T-helper 2 cell treated with Interferon-gamma antibody and Interleukin-4, amounts not matched to agents 5 μg/mL and 100 μg/mL, for 36 hours (primary cell): Measurements from ENCODE around the gene NKAIN4.
"Not testable (repeated sequence)": the region's sequence is repeated elsewhere in the genome, so short reads cannot be mapped to it uniquely, and the experiment has no call there.

Experiments
- DNase-seq: peaks from one replicate; pipeline ENCODE4 v3.0.0; 2021; ENCODE audit warnings: low spot score
- H3K27ac Mint-ChIP-seq: one replicate; pipeline ENCODE4 v1.8.0; 2021; ENCODE audit warnings: mild to moderate bottlenecking, mixed read lengths
- H3K27me3 Mint-ChIP-seq: one replicate; pipeline ENCODE4 v1.8.0; 2021; ENCODE audit warnings: low read depth, mixed read lengths
- H3K36me3 Mint-ChIP-seq: one replicate; pipeline ENCODE4 v1.8.0; 2021; ENCODE audit warnings: low read depth, mixed read lengths
- H3K4me1 Mint-ChIP-seq: one replicate; pipeline ENCODE4 v1.8.0; 2021; ENCODE audit warnings: low read depth, mixed read lengths
- H3K4me3 Mint-ChIP-seq: one replicate; pipeline ENCODE4 v1.8.0; 2022; ENCODE audit warnings: mild to moderate bottlenecking, moderate library complexity, mixed read lengths
- H3K9me3 Mint-ChIP-seq: one replicate; pipeline ENCODE4 v1.8.0; 2021; ENCODE audit warnings: mixed read lengths

Gene NKAIN4

GRCh38 chr20:63223121-63223825 lies 31.0 kb downstream of the NKAIN4 start:
- H3K27ac Mint-ChIP-seq, result no peak overlapping the region
- peaks cover 2% of the 10 kb centered on the region for H3K27me3 Mint-ChIP-seq
- DNase-seq, result peak; percentile 21
- H3K9me3 Mint-ChIP-seq, result no peaks in the 10 kb centered on the region
- H3K36me3 Mint-ChIP-seq, result no peaks in the 10 kb centered on the region
- no peaks in the 10 kb centered on the region for H3K4me1 Mint-ChIP-seq
- H3K4me3 Mint-ChIP-seq, result no peak overlapping the region

DNA sequence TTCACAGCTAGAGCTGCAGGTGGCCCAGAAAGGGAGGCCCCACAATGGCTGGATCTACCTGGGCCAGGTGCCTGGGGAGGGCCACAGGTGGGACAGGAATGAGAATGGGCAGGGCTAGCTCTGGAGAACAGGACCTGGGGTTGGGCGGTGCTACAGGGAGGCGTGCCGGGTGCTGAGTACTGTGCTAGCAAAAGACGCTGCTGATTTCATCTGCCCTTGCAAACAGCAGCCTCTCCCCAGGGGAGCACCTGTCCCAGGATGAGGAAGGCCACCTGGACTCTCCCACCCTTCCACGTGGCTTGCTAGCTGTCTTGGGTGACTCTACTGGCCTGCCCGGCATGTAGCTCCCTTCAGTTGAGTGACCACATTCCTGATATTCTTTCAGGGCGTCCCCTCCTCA lies 31.7 kb downstream of the NKAIN4 start:
- Mint-ChIP-seq H3K9me3 (no peaks in the 10 kb centered on the region), H3K27ac (no peak overlapping the region), H3K36me3 (no peaks in the 10 kb centered on the region), H3K4me1 (no peaks in the 10 kb centered on the region), H3K27me3 (peaks cover 2% of the 10 kb centered on the region), H3K4me3 (no peak overlapping the region)
- DNase-seq, result no peak

DNA sequence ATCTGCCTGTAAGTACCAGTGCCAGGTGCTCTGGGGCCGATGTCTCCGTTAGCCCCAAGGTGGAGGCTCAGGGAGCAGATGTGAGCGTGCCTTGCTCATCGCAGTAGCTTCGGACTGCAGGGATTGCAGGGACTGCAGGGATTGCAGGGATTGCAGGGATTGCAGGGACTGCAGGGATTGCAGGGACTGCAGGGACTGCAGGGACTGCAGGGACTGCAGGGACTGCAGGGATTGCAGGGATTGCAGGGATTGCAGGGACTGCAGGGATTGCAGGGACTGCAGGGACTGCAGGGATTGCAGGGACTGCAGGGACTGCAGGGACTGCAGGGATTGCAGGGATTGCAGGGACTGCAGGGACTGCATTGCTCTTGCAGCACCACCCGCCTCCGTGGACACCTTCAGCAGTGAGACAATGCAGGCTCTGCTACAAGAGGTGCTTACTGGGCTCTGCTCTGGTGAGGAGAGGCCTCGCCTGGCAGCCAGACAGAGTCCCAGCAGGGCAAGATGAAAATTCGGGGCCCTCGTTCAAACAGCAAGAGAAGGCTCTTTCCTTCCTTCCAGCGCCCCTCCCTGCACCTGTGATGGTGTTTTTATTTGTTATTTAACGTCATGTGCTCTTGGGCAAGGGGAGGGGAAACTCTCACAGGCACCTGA lies 32.7 kb downstream of the NKAIN4 start:
- not testable (repeated sequence) for H3K4me1 Mint-ChIP-seq, DNase-seq, H3K27ac Mint-ChIP-seq, H3K9me3 Mint-ChIP-seq, H3K36me3 Mint-ChIP-seq, H3K27me3 Mint-ChIP-seq, H3K4me3 Mint-ChIP-seq

DNA sequence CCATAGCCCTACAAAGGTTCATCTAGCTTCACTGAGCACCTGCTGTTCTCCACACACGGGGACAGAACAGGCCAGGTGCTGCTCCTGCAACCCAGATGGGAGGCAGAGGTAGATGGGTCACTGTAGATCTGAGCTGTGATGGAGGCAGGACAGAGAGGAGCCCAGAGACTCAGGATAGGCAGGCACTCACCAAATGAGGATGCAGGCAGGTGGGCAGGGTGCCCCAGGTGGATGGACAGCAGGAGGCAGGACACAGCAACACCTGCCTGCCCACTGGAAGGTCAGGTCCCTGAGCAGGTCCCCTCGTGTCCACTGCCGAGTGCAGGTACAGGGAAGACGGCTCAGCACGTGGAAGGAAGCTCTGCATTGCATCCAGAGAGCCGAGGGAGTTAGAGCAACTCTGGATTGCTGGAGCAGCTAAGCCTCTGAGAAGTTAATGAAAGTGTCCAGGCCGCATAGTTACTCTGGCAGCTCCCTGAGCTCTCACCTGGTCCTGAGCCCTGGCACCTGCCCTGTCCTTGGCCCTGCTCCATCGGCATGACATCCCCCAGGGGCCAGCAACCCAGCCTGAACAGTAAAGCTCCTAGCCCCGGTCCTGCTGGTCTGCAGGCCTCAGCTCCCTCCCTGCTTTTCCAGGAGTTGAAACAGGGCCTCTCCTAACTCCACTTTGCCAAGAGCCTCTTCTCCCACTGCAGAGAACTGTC lies 33.4 kb downstream of the NKAIN4 start:
- H3K4me1 Mint-ChIP-seq, result peaks cover 5% of the 10 kb centered on the region
- no peaks in the 10 kb centered on the region for H3K36me3 Mint-ChIP-seq
- H3K4me3 Mint-ChIP-seq, result no peak overlapping the region
- no peaks in the 10 kb centered on the region for H3K9me3 Mint-ChIP-seq
- DNase-seq, result no peak
- H3K27me3 Mint-ChIP-seq, result no peaks in the 10 kb centered on the region
- H3K27ac Mint-ChIP-seq, result no peak overlapping the region

GRCh38 chr20:63219866-63220521 lies 34.3 kb downstream of the NKAIN4 start:
- no peak overlapping the region for H3K27ac Mint-ChIP-seq
- H3K36me3 Mint-ChIP-seq, result peaks cover 3% of the 10 kb centered on the region
- no peak overlapping the region for H3K4me3 Mint-ChIP-seq
- H3K9me3 Mint-ChIP-seq, result no peaks in the 10 kb centered on the region
- no peaks in the 10 kb centered on the region for H3K27me3 Mint-ChIP-seq
- DNase-seq, result no peak
- H3K4me1 Mint-ChIP-seq, result peaks cover 8% of the 10 kb centered on the region

GRCh38 chr20:63219447-63219821 lies 34.8 kb downstream of the NKAIN4 start:
- DNase-seq, result no peak
- Mint-ChIP-seq H3K4me1 (peaks cover 14% of the 10 kb centered on the region), H3K36me3 (peaks cover 7% of the 10 kb centered on the region), H3K9me3 (no peaks in the 10 kb centered on the region), H3K27me3 (no peaks in the 10 kb centered on the region), H3K4me3 (no peak overlapping the region), H3K27ac (no peak overlapping the region)

GRCh38 chr20:63218701-63219446 lies 35.4 kb downstream of the NKAIN4 start:
- Mint-ChIP-seq H3K27ac (no peak overlapping the region), H3K27me3 (no peaks in the 10 kb centered on the region), H3K36me3 (peaks cover 12% of the 10 kb centered on the region), H3K4me3 (no peak overlapping the region), H3K4me1 (peaks cover 18% of the 10 kb centered on the region), H3K9me3 (no peaks in the 10 kb centered on the region)
- no peak for DNase-seq

DNA sequence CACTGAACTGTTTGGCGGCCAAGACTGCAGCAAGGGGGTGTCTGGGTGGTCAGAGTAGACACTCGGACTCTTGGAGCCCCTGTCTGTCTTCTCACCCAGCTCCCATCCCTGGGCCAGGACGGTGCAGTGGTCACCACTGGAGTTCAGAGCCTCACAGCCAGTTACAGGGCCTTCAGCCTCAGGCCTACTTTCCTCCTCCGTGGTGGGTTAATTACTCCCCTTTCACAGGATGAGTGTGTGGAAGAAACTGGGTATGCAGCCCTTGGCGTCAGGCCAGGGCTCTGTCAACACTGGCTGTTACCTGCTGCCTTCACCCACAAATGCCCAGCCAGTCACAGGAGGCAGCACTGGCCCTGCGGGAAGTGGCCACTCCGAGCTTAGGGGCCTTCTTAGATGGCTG lies 36.6 kb downstream of the NKAIN4 start:
- no peak overlapping the region for H3K27ac Mint-ChIP-seq
- H3K4me1 Mint-ChIP-seq, result peaks cover 25% of the 10 kb centered on the region
- no peak overlapping the region for H3K4me3 Mint-ChIP-seq
- H3K27me3 Mint-ChIP-seq, result no peaks in the 10 kb centered on the region
- H3K36me3 Mint-ChIP-seq, result peaks cover 20% of the 10 kb centered on the region
- no peaks in the 10 kb centered on the region for H3K9me3 Mint-ChIP-seq
- DNase-seq, result no peak

DNA sequence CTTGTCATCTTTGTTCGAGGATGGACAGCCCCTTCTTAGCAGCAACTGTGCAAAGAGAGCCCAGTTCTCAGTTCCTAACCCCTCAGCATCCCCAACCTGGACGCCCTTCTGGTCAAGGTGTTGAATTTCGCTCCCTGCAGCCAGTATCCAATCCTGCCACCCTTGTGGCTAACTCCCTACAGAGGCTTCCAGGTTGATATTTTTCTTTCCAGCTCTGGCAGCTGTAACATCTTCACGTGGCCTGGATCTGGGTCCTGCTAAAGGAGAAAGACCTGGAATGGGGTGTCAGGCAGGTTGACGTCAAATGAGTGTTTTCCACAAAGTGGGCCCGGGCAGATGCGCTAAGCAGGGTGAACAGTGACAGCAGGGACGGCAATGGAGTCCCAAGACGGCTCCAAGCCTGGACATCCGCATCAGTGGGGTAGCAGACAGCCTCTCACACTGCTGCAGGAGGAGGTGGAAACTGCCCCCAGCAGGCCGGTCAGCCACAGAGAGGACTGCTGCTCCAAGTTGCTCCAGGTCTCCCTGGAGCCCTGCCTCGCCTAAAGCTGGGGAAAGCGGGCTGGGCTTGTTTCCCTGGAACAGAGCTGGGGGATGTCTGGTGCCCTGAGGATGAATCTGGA lies 37.3 kb downstream of the NKAIN4 start:
- no peak for DNase-seq
- H3K36me3 Mint-ChIP-seq, result peaks cover 26% of the 10 kb centered on the region
- no peaks in the 10 kb centered on the region for H3K27me3 Mint-ChIP-seq

DNA sequence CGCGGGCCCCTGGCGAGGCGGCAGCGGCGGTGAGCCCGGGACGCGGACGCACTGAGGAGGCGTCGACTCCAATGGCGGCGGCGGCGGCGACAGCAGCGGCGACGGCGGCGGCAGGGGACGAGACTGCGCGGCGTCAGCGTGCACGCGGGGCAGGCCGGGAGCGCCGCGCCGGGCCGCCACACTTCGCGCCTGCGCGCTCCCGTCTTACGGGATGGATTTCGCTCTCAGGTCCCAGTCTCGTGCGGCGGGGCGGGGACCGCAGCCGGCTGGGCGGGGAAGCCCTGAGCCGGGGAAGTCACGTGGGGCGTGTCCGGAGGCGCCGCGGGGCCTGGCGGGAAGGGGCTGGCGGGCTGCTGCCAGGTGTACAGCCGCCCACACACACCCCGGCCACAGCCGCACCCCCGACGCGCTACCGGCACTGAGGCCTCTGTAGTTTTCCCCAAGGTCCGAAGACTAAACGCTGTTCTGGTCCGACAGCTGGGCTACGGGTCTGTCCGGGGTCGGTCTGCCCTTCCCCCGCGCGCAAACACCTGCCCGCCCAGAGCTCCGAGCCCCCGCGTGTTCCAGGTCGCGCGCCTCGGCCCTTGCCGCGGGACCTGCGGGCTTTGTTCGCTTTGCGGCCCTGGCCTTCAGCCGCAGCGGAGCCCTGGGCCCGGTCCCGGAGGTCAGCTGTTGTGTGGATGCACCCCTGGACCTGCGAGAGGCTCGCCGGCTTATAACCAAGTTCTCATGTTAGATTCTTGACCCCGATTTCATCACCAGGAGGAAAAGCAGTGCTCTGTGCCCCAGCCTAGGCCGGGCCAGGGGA lies 38.0 kb downstream of the NKAIN4 start, which contains the start of gene YTHDF1:
Gene YTHDF1, minus strand, starts transcription at position 91 of the 808 bp plus-strand sequence. CDS start 239 bp downstream, outside the sequence.
- Mint-ChIP-seq H3K27me3 (no peaks in the 10 kb centered on the region), H3K36me3 (peaks cover 28% of the 10 kb centered on the region), H3K9me3 (no peaks in the 10 kb centered on the region), H3K4me1 (peaks cover 32% of the 10 kb centered on the region), H3K27ac (peak within 1 kb of the TSS; percentile 81), H3K4me3 (peak within 1 kb of the TSS; percentile 97)
- peak; percentile 98 for DNase-seq

More for the DNA sequence above, 37.3 kb downstream of the NKAIN4 start:
- peaks cover 30% of the 10 kb centered on the region for H3K4me1 Mint-ChIP-seq
- H3K4me3 Mint-ChIP-seq, result peak overlapping the region; percentile 83
- H3K27ac Mint-ChIP-seq, result peak overlapping the region; percentile 76
- no peaks in the 10 kb centered on the region for H3K9me3 Mint-ChIP-seq

GRCh38 chr20:63215101-63216040 lies 38.9 kb downstream of the NKAIN4 start:
- no peaks in the 10 kb centered on the region for H3K9me3 Mint-ChIP-seq
- peak overlapping the region; percentile 81 for H3K27ac Mint-ChIP-seq
- peak; percentile 29 for DNase-seq
- peaks cover 32% of the 10 kb centered on the region for H3K4me1 Mint-ChIP-seq
- H3K27me3 Mint-ChIP-seq, result no peaks in the 10 kb centered on the region
- H3K4me3 Mint-ChIP-seq, result peak overlapping the region; percentile 97
- peaks cover 29% of the 10 kb centered on the region for H3K36me3 Mint-ChIP-seq

DNA sequence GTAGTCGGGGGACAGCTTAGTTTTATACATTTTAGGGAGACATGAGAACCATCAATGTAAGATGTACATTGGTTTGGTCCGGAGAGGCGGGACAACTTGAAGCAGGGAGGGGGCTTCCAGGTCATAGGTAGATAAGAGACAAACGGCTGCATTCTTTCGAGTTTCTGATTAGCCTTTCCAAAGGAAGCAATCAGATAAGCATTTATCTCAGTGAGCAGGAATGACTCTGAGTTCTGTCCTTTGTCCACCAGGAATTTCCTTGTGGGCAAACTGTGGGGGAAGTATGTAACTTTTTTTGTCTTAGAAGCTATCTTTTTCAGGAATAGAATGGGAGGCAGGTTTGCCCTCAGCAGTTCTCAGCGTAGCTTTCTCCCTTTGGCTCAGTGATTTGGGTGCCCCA lies 39.7 kb downstream of the NKAIN4 start:
- Mint-ChIP-seq H3K9me3 (no peaks in the 10 kb centered on the region), H3K36me3 (peaks cover 31% of the 10 kb centered on the region), H3K4me3 (peak overlapping the region; percentile 97), H3K27me3 (no peaks in the 10 kb centered on the region), H3K27ac (peak overlapping the region; percentile 81), H3K4me1 (peaks cover 32% of the 10 kb centered on the region)
- DNase-seq, result no peak
